ENCODE data around the gene GALNT1. TPM values are rescaled to one million over a fixed set of nuclear protein-coding genes. Genes with fewer than 3 reads are reported as not detected.
A peak's percentile ranks its signal among the peaks of the same experiment; 100 is the strongest.

GALNT1 gene
- total and polyA plus RNA-seq, 7 donors: 23.7 to 70.3 (median 52.3) TPM

DNA sequence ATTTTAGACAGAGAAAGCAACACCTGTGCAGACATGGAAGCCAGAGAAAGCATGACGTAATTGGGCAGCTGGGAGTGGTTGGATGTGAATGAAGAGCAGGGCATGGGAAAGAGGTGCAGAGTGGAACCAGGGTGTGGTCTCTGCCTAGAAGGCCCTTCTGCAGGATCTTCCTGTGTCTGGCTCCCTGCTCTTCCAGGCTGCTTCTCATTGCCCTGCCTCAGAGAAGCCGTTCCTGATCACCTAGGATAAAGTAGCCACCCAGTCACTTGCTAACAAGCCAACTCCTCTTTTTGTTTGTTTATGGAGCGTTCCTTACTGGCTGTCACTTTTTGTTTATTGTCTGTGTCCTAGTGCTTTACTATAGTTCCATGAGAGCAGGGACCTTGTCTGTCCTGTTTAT, 28.5 kb downstream of the GALNT1 start:
- no peak overlapping the region for H3K27ac ChIP-seq
- H3K9me3 ChIP-seq: no peaks in the 10 kb centered on the region
- no peak overlapping the region for H3K4me3 ChIP-seq
- WGBS, 3 donors: 17 to 46% (median 39%) methylated on average over 3 of the region's 3 CpGs
- intact Hi-C loops (cut with DNase I): no loop called here
- DNase-seq: no peak
- H3K27me3 ChIP-seq (ENCODE audit: insufficient read depth in 3 of 3, low read length in 2 of 3): no peaks in the 10 kb centered on the region
- TF ChIP-seq, protein P1, sequence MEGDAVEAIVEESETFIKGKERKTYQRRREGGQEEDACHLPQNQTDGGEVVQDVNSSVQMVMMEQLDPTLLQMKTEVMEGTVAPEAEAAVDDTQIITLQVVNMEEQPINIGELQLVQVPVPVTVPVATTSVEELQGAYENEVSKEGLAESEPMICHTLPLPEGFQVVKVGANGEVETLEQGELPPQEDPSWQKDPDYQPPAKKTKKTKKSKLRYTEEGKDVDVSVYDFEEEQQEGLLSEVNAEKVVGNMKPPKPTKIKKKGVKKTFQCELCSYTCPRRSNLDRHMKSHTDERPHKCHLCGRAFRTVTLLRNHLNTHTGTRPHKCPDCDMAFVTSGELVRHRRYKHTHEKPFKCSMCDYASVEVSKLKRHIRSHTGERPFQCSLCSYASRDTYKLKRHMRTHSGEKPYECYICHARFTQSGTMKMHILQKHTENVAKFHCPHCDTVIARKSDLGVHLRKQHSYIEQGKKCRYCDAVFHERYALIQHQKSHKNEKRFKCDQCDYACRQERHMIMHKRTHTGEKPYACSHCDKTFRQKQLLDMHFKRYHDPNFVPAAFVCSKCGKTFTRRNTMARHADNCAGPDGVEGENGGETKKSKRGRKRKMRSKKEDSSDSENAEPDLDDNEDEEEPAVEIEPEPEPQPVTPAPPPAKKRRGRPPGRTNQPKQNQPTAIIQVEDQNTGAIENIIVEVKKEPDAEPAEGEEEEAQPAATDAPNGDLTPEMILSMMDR (IDR thresholded peaks at IDR 0.05): no peak
- H3K36me3 ChIP-seq (ENCODE audit: insufficient read depth in 1 of 2, low read depth in 1 of 2): no peaks in the 10 kb centered on the region
- H3K4me1 ChIP-seq: peaks cover 38% of the 10 kb centered on the region
- ATAC-seq: peak in 3 of 4 donors; percentile 49 to 65 (median 62)

DNA sequence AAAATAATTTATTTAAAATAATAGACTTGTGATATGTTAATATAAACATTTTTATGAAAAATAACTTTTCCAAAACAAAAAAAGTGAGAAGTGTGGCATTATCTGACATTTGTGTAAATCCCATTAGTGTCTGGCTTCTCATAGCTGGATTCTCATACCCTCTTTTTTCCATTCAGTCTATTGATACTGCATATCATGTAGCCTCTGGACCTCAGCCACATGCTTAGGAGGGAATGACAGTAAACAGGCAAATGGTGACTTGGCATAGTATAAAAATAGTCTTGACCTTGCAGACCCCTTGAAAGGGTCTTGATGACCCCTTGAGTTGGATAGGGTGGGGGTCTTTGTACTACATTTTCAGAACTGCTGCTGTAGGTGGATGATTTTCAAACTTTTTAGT, 29.2 kb downstream of the GALNT1 start:
- DNase-seq (no peak), ATAC-seq (no peak)
- intact Hi-C loops (cut with DNase I): no loop called here
- TF ChIP-seq, protein P1 (IDR thresholded peaks at IDR 0.05): no peak
- no peak overlapping the region for H3K4me3 ChIP-seq
- H3K36me3 ChIP-seq (ENCODE audit: insufficient read depth in 1 of 2, low read depth in 1 of 2): no peaks in the 10 kb centered on the region
- H3K9me3 ChIP-seq: no peaks in the 10 kb centered on the region
- peaks cover 42% of the 10 kb centered on the region for H3K4me1 ChIP-seq
- no peaks in the 10 kb centered on the region for H3K27me3 ChIP-seq (ENCODE audit: insufficient read depth in 3 of 3, low read length in 2 of 3)
- no peak overlapping the region for H3K27ac ChIP-seq

DNA sequence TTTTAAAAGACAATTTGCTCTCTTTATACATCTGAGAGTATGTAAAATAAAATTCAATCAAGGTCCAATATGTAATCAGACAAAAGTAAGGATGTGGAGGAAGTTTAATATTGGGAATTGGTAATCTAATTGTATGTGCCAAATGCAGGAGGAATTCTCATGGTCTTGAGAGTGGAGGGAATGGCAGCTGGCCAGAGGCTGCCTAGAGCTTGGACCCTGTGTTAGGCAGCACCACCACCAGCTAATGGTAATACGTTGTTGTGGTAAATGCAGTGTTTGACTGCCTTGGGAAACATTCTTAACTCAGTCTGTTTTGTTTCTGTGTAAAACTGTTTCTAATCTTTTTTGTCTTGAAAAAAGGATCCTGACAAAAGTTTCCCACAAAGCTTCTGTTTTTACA, 30.0 kb downstream of the GALNT1 start:
- Histone ChIP-seq H3K36me3 (ENCODE audit: insufficient read depth in 1 of 2, low read depth in 1 of 2) (no peaks in the 10 kb centered on the region), H3K4me3 (no peak overlapping the region), H3K27me3 (ENCODE audit: insufficient read depth in 3 of 3, low read length in 2 of 3) (no peaks in the 10 kb centered on the region), H3K4me1 (peaks cover 44% of the 10 kb centered on the region), H3K9me3 (no peaks in the 10 kb centered on the region), H3K27ac (no peak overlapping the region)
- ATAC-seq (no peak), DNase-seq (no peak)
- intact Hi-C loops (cut with DNase I): no loop called here
- 35 to 38% (median 37%) methylated on average over 1 of the region's 1 CpG for WGBS, 3 donors
- TF ChIP-seq, protein P1 (IDR thresholded peaks at IDR 0.05): no peak

DNA sequence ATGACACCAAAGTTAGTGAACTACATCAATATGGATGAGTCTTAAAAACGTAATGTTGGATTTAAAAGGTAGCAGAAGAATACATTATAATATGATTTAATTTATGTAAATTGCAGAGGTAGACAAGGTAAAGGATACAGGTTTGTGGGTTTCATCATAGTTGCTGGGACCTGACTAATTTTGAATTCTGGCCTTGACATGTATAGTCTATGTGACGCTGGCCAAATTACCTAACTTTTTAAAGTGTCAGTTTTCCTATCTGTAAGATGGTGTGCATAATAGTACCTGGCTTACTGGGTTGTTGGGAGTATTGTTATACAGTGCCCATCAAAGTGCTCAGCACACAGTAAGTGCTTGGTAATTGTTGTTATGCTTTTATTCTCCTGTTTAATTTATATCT, 34.5 kb downstream of the GALNT1 start:
- 85 to 92% (median 87%) methylated on average over 2 of the region's 2 CpGs for WGBS, 3 donors
- intact Hi-C loops (cut with DNase I): no loop called here
- Histone ChIP-seq H3K36me3 (ENCODE audit: insufficient read depth in 1 of 2, low read depth in 1 of 2) (no peaks in the 10 kb centered on the region), H3K4me3 (no peak overlapping the region), H3K9me3 (no peaks in the 10 kb centered on the region), H3K27me3 (ENCODE audit: insufficient read depth in 3 of 3, low read length in 2 of 3) (no peaks in the 10 kb centered on the region), H3K27ac (peak overlapping the region; percentile 57), H3K4me1 (peaks cover 71% of the 10 kb centered on the region)
- TF ChIP-seq, protein P1 (IDR thresholded peaks at IDR 0.05): no peak
- DNase-seq (no peak), ATAC-seq (no peak)

DNA sequence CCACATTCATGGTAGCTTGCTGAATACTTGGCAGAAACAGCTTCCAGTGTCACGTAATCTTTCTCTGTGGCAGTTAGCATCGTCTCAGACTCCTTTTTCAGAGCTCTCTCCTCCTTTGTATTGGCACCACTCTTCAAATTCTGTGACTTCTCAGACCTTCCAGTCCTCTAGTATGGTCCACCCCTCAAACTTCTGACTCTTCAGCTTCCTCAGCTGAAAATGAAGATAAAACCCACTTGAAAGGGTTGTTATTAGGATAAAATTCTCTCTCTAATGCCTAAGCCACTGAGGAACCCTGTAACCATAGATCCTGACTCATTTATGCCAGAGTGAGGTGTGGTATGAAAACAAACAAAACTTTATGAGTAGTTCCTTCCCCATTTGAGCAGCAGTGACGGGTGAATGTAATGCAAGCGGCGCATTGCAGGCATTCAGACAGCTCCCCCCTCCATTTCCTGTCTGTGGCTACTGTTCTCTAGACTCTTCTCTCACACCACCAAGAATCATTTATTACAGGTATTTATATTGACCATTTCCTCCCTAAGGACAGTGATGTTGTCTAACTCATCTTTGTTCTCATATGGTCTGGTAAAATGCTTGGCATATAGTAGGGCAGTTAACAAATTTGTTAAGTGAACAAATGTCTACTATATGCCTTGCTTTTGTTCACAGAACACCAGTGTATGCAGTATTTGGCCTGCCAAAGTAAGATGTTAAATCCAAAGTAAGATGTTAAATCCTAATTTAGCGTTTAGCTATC, 35.3 kb downstream of the GALNT1 start:
- 45 to 49% (median 48%) methylated on average over 6 of the region's 6 CpGs for WGBS, 3 donors
- TF ChIP-seq, protein P1 (IDR thresholded peaks at IDR 0.05): no peak
- Histone ChIP-seq H3K27me3 (ENCODE audit: insufficient read depth in 3 of 3, low read length in 2 of 3) (no peaks in the 10 kb centered on the region), H3K4me3 (no peak overlapping the region), H3K36me3 (ENCODE audit: insufficient read depth in 1 of 2, low read depth in 1 of 2) (no peaks in the 10 kb centered on the region), H3K9me3 (no peaks in the 10 kb centered on the region), H3K27ac (peak overlapping the region; percentile 57), H3K4me1 (peaks cover 70% of the 10 kb centered on the region)
- intact Hi-C loops (cut with DNase I): no loop called here
- DNase-seq (no peak), ATAC-seq (peak; percentile 62 to 74 (median 66))

Measured in psoas muscle (tissue), 8 donors.